ENCODE results near the gene SYDE1.

DNA sequence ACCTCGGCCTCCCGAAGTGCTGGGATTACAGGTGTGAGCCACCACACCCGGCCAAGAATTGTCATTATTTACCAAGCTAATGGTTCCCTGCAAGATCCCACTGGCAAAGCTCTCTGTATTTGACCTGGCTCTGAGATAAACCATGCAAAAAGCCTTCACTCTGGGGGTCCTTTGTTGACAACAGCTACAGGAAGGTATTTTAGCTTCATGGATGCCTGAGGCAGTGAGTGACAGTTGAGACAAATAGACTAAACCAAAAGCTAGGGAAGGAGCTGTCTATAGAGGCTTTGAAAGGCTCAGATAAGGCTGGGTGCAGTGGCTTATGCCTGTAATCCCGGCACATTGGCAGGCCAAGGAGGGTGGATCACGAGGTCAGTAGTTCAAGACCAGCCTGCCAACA lies 48.1 kb downstream of the SYDE1 start:
- TF ChIP-seq POLR2A (IDR thresholded peaks at IDR 0.05; ENCODE audit: low read depth, low read length) (no peak), TAF1 (IDR thresholded peaks at IDR 0.05; ENCODE audit: borderline replicate concordance, low read depth, low read length) (no peak), POLR2AphosphoS5 (IDR thresholded peaks at IDR 0.05; ENCODE audit: low read depth, low read length) (no peak)

All from GM12892 (cell line).